K562 (cell line): Measurements from ENCODE around the gene TCTN3. TPM values are rescaled to one million over a fixed set of nuclear protein-coding genes. Genes with fewer than 3 reads are reported as not detected.

Experiments used
- CC2D1A ChIP-seq: fragments of 450-650 bp; IDR thresholded peaks from 2 replicates; pipeline ENCODE4 v1.6.1; 2017; ENCODE audit warnings: mild to moderate bottlenecking
- ELF4 ChIP-seq: fragments of 450-650 bp; formaldehyde crosslinking; IDR thresholded peaks from 2 replicates; pipeline ENCODE4 v1.4.0; 2022; ENCODE audit warnings: missing genetic modification characterization
- HEY1 ChIP-seq: fragments of 250-450 bp; sonication (Bioruptor Pico); IDR thresholded peaks from 2 replicates; pipeline ENCODE4 v1.5.0; 2020; ENCODE audit warnings: mild to moderate bottlenecking, moderate library complexity, borderline replicate concordance
- LEF1 ChIP-seq: fragments of 450-650 bp; IDR thresholded peaks from 2 replicates; pipeline ENCODE4 v1.6.1; 2016; ENCODE audit warnings: mild to moderate bottlenecking
- MTA3 ChIP-seq: fragments of 450-650 bp; formaldehyde crosslinking; IDR thresholded peaks from 2 replicates; pipeline ENCODE4 v1.6.1; 2017; ENCODE audit warnings: mild to moderate bottlenecking, borderline replicate concordance
- NRF1 ChIP-seq, 2 experiments: fragments of 450-650 bp; IDR thresholded peaks in 1 of 2; conservative IDR thresholded peaks in 1 of 2; 2 replicates each; pipeline ENCODE4 v1.6.1; 2014; ENCODE audit warnings: mild to moderate bottlenecking in 2 of 2
- RHOXF2B ChIP-seq: fragments of 250-450 bp; sonication (Bioruptor Pico); conservative IDR thresholded peaks from 2 replicates; pipeline ENCODE4 v1.5.1; 2021
- SMARCE1 ChIP-seq: fragments of 450-650 bp; IDR thresholded peaks from 2 replicates; pipeline ENCODE4 v1.7.1; 2016; ENCODE audit warnings: mild to moderate bottlenecking
- SMC3 ChIP-seq: conservative IDR thresholded peaks from 2 replicates; pipeline ENCODE4 v1.6.1; 2011; ENCODE audit warnings: low read depth, low read length, improper control_type of control experiment; ENCODE audit not compliant: insufficient read depth
- SP1 ChIP-seq: sonication (generic); formaldehyde crosslinking; IDR thresholded peaks from 2 replicates; pipeline ENCODE4 v1.8.1; 2022; ENCODE audit warnings: mild to moderate bottlenecking, missing genetic modification reagents
- SUPT5H ChIP-seq: fragments of 450-650 bp; IDR thresholded peaks from 2 replicates; pipeline ENCODE4 v1.6.1; 2016
- YY1 ChIP-seq, 3 experiments: IDR thresholded peaks; 2 replicates each; pipeline ENCODE4 v1.6.1; 2011; ENCODE audit warnings: low read length in 2 of 3, mild to moderate bottlenecking in 2 of 3, moderate library complexity in 2 of 3, borderline replicate concordance in 1 of 3, control low read depth in 1 of 3, low read depth in 1 of 3; ENCODE audit not compliant: insufficient read depth in 3 of 3, insufficient replicate concordance in 2 of 3, control insufficient read depth in 1 of 3, insufficient read length in 1 of 3; ENCODE audit errors: extremely low read depth in 1 of 3
- ZFP1 ChIP-seq: fragments of 450-650 bp; formaldehyde crosslinking; IDR thresholded peaks from 2 replicates; pipeline ENCODE4 v1.4.0; 2020; ENCODE audit warnings: mild to moderate bottlenecking, mixed read lengths
- ZFX ChIP-seq: sonication (generic); formaldehyde crosslinking; IDR thresholded peaks from 2 replicates; pipeline ENCODE4 v1.8.0; 2022; ENCODE audit warnings: mild to moderate bottlenecking, missing genetic modification reagents, moderate library complexity
- ZNF445 ChIP-seq: fragments of 250-450 bp; sonication (Bioruptor Pico); IDR thresholded peaks from 2 replicates; pipeline ENCODE4 v1.4.0; 2020; ENCODE audit warnings: low read depth, mild to moderate bottlenecking, moderate library complexity
- ZNF764 ChIP-seq: fragments of 250-450 bp; sonication (Bioruptor Pico); IDR thresholded peaks from 2 replicates; pipeline ENCODE4 v1.4.0; 2020; ENCODE audit warnings: low read depth, mild to moderate bottlenecking, moderate library complexity
- polyA plus RNA-seq, 8 experiments: library from polyadenylated mRNA; depleted of rRNA in 4 of 8; stranded (reverse) in 5 of 8; unstranded in 3 of 8; fragments of >200 nt; fragmentation: Nextera tagmentation in 2 of 8; fragmentation: Illumina TruSeq in 1 of 8; extraction: Ambion mirVana in 2 of 8; extraction: Trizol in 1 of 8; gene quantifications; 2 replicates each; pipeline versions ENCODE4 v1.2.1 to v1.2.3, GENCODE V29; 2011 to 2014; ENCODE audit warnings: inconsistent platforms in 1 of 8, missing spikeins in 1 of 8
- total RNA-seq, 7 experiments: library from RNA; depleted of rRNA in 6 of 7; stranded (reverse); fragments of >200 nt in 6 of 7; fragmentation: Illumina TruSeq in 2 of 7; extraction: Trizol in 2 of 7; gene quantifications; 2 replicates each; pipeline versions ENCODE4 v1.2.1 to v1.2.3, GENCODE V29; 2011 to 2021; ENCODE audit warnings: low replicate concordance in 1 of 7
- TF ChIP-seq, protein P1 (sequence below): sonication (generic); formaldehyde crosslinking; IDR thresholded peaks from 2 replicates; pipeline ENCODE4 v1.8.0; 2022; ENCODE audit warnings: missing genetic modification reagents, mild to moderate bottlenecking, borderline replicate concordance
- TF ChIP-seq, protein P2 (sequence below): sonication (generic); formaldehyde crosslinking; IDR thresholded peaks from 2 replicates; pipeline ENCODE4 v1.9.0; 2022; ENCODE audit warnings: mild to moderate bottlenecking, missing genetic modification reagents
- TF ChIP-seq, protein P3 (sequence below), 2 experiments: fragments of 450-650 bp; formaldehyde crosslinking in 1 of 2; IDR thresholded peaks; 2 replicates each; pipeline versions ENCODE4 v1.4.0 to v1.6.1; 2014 to 2020; ENCODE audit warnings: mild to moderate bottlenecking in 2 of 2, borderline replicate concordance in 1 of 2, low read depth in 1 of 2

The TCTN3 gene
- total and polyA plus RNA-seq, 9 of the 15 experiments (the other 6 are each of a cell fraction or from before 2014, with no cell fraction given), result 10.4 to 25.8 (median 16.3) TPM

DNA sequence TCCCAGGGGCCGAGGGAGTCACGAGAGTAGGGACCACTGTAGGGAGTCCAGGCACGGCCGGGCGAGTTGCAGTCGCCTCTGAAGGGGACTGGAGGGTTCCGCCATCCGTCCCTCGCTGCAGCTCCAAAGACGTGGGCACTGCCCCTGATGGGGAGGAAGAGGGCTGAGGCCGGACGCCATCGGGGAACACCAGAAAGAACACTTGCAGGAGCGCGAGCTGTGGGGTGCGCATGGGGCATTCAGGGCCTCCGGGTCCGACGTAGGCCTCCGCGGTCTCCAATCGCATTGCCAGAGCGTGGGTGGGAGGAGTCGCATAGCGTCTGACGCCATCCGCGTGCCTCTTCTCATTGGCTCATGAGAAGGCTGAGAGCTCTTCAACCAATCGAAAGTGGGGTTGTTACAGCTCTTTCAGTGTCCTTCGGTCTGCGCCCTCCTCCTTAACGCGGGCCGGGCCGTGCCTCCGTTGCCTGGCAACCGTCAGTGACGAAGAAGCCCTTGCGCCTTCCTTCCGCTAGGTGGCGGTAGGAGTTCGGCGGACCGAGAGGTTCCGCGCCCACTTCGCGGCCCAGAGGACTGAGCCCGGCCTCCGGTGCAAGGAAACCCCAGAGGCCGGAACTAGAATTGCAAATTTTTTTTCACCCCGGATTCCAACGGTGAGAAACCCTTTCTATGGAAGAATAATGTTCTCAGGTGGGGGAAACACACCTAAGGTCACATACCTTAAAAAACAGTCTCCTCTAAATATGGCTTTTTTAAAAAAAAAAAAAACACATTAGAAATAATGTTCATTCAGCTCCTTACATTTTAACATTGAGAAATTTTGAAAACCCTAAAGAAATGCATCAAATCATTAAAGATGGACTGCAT is at the start of gene TCTN3 (continued):
- TF ChIP-seq, protein P1, sequence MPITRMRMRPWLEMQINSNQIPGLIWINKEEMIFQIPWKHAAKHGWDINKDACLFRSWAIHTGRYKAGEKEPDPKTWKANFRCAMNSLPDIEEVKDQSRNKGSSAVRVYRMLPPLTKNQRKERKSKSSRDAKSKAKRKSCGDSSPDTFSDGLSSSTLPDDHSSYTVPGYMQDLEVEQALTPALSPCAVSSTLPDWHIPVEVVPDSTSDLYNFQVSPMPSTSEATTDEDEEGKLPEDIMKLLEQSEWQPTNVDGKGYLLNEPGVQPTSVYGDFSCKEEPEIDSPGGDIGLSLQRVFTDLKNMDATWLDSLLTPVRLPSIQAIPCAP (CRISPR knock-in tag), result no peak
- TF ChIP-seq LEF1 (no peak), ZNF445 (CRISPR knock-in tag) (no peak), SP1 (CRISPR knock-in tag) (peak; percentile 81), SMARCE1 (no peak), RHOXF2B (CRISPR knock-in tag) (no peak), SMC3 (peak; percentile 87), ZFX (CRISPR knock-in tag) (peak; percentile 87), NRF1 (conservative IDR thresholded peaks at IDR 0.05 in 1 of 2, IDR thresholded peaks at IDR 0.05 in 1 of 2) (peak; percentile 78 to 84), YY1 (IDR thresholded peaks at IDR 0.05; ENCODE audit: borderline replicate concordance in 1 of 3, control insufficient read depth in 1 of 3, extremely low read depth in 1 of 3, insufficient read depth in 3 of 3, insufficient read length in 1 of 3, insufficient replicate concordance in 2 of 3, low read depth in 1 of 3, low read length in 2 of 3) (peak in 1 of 3 experiments; percentile 64), CC2D1A (peak; percentile 88), HEY1 (no peak), ZFP1 (no peak), ZNF764 (CRISPR knock-in tag) (no peak), MTA3 (no peak; the same call in 1 of the 2 replicates), ELF4 (CRISPR knock-in tag) (no peak), SUPT5H (peak; percentile 60; the same call in 1 of the 2 replicates)
- TF ChIP-seq, protein P2, sequence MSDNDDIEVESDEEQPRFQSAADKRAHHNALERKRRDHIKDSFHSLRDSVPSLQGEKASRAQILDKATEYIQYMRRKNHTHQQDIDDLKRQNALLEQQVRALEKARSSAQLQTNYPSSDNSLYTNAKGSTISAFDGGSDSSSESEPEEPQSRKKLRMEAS (CRISPR knock-in tag), result peak; percentile 71
- TF ChIP-seq, protein P3, sequence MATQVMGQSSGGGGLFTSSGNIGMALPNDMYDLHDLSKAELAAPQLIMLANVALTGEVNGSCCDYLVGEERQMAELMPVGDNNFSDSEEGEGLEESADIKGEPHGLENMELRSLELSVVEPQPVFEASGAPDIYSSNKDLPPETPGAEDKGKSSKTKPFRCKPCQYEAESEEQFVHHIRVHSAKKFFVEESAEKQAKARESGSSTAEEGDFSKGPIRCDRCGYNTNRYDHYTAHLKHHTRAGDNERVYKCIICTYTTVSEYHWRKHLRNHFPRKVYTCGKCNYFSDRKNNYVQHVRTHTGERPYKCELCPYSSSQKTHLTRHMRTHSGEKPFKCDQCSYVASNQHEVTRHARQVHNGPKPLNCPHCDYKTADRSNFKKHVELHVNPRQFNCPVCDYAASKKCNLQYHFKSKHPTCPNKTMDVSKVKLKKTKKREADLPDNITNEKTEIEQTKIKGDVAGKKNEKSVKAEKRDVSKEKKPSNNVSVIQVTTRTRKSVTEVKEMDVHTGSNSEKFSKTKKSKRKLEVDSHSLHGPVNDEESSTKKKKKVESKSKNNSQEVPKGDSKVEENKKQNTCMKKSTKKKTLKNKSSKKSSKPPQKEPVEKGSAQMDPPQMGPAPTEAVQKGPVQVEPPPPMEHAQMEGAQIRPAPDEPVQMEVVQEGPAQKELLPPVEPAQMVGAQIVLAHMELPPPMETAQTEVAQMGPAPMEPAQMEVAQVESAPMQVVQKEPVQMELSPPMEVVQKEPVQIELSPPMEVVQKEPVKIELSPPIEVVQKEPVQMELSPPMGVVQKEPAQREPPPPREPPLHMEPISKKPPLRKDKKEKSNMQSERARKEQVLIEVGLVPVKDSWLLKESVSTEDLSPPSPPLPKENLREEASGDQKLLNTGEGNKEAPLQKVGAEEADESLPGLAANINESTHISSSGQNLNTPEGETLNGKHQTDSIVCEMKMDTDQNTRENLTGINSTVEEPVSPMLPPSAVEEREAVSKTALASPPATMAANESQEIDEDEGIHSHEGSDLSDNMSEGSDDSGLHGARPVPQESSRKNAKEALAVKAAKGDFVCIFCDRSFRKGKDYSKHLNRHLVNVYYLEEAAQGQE (IDR thresholded peaks at IDR 0.05; ENCODE audit: borderline replicate concordance), result peak; percentile 90
- TF ChIP-seq, protein P3 (CRISPR knock-in tag; IDR thresholded peaks at IDR 0.05; ENCODE audit: low read depth), result no peak
